Amygdala (tissue), 56 donors: ENCODE results near the gene SRRT.
"Not testable (repeated sequence)": the region's sequence is repeated elsewhere in the genome, so short reads cannot be mapped to it uniquely, and the experiment has no call there.

Experiments used
- DNase-seq, 56 donors: peaks; one replicate each; lab custom pipeline; 2025; lab: John Stamatoyannopoulos, UW

SRRT gene

DNA sequence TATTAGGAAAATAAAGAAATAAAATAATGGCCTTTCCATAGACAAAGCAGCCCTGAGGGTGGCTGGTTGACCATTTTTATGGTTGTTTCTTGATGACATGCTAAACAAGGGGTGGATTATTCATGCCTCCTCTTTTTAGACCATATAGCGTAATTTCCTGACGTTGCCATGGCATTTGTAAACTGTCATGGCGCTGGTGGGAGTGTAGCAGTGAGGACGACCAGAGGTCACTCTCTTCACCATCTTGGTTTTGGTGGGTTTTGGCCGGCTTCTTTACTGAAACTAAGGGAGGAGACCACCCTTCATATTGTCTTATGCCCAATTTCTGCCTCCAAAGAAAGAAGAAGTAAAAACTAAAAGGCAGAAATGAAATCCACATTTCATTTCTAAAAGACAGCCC lies 44.4 kb downstream of the SRRT start:
- DNase-seq: not testable (repeated sequence)

DNA sequence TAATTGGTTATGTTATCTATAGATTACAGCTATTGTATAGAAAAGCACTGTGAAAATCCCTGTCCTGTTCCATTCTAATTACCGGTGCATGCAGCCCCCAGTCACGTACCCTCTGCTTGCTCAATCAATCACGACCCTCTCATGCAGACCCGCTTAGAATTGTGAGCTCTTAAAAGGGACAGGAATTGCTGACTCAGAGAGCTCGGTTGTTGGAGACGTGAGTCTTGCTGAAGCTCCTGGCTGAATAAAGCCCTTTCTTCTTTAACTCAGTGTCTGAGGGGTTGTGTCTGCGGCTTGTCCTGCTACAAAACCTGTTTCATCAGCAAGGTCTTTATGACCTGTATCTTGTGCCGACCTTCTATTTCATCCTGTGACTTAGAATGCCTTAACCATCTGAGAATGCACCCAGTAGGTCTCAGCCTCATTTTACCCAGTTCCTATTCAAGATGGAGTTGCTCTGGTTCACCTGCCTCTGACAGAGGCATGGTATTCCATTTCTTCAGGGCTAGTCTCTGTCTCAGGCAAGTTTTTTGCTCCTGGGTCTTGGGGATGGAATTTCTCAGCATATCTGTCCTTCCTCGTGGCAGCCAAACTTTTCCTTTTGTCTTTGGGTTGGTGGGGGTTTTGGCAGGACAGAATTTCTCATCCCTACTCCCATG lies 45.0 kb downstream of the SRRT start:
- not testable (repeated sequence) for DNase-seq

DNA sequence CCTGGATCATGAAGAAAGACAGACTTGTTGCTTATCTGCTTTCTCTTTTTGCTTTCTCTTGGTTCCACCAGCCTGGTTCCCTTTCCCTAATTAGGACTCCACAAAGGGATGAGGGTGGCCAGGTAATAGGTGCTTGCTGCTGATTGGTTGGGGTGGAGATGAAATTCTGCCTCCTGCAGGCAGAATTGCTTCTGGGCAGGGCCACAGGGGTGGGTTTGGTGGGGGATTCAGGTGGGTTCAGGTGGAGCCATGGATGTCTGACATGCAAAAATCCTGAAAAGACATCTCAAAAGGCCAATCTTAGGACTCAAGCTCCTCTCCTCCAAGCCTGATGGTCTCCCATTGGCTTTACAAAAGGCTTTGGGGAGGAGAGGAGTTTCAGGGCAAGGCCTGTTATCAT lies 46.1 kb downstream of the SRRT start:
- no peak for DNase-seq

DNA sequence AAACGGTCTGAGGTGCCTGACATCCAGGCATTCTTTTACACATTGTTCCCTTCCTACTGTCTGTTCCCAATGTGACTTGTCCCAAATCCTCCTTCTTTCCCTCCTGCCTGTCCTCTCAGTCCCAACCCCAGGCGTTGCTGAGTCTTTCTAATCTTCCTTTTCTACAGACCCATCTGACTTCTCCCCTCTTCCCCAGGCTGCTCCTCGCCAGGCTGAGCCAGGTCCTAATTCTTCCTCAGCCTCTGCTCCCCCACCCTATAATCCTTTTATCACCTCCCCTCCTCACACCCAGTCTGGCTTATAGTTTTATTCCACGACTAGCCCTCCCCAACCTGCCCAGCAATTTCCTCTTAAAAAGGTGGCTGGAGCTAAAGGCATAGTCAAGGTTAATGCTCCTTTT lies 48.7 kb downstream of the SRRT start:
- DNase-seq: not testable (repeated sequence)

DNA sequence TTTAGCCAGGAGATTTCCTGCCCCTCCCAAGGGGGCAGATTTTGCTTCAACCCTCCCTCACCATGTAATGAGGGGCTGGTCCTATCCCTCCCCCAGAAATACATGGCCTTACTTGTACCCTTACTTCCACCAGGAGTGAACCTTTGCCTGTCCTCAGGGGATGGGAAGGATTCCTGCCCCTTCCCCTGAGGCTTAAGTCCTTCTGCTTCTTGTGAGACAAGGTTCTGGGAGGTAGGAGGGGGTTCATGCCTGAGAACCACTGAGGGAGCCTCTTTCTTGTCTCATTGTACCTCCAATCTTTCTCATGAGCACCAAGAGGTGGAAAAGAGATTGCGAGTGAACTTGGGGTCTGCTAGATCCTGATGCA lies 54.9 kb downstream of the SRRT start:
- no peak for DNase-seq

DNA sequence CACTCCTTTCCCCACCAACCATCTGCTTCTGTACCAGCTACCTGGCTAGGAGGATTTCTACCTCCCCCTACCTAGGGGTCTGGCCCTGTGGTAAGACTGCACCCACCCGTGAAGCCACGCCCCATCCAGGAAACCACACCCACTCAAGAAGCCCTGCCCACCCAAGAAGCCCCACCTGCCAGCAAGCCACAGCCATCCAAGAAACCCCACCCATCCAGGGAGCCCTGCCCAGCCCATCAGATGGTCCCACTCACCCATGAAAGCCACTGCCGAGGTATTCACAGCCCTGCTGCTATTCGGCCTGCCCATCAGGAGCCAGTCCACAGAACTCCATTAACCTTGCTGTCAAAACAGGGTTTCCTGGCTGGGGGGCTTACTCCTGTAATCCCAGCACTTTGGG lies 58.8 kb downstream of the SRRT start:
- no peak for DNase-seq

DNA sequence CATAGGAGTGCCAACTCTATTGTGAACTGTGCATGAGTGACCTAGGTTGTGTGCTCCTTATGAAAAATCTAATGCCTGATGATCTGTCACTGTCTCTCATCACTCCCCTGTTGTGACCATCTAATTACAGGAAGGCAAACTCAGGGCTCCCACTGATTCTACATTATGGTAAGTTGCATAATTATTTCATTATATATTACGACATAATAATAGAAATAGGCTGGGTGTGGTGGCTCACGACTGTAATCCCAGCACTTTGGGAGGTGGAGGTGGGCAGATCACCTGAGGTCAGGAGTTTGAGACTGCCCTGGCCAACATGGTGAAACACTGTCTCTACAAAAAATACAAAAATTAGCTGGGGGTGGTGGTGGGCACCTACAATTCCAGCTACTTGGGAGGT lies 60.5 kb downstream of the SRRT start:
- not testable (repeated sequence) for DNase-seq

DNA sequence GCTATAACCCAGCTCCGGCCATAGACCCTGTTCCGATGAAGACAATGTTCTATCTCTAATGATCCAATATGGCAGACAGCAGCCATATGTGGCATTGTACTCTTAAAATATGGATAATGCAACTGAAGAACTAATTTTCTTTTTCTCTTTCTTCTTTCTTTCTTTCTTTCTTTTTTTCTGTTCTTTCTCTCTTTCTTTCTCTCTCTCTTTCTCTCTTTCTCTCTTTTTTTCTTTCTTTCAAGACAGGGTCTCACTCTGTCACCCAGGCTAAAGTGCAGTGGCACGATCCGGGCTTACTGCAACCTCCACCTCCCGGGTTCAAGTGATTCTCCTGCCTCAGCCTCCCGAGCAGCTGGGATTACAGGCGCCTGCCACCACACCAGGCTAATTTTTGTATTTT lies 61.3 kb downstream of the SRRT start:
- DNase-seq: not testable (repeated sequence)
